OCI-LY3 (cell line): ENCODE results near the gene LINGO3.

Experiments
- H2AFZ ChIP-seq: fragments of 200-600, 300-600 bp; shearing (Covaris generic); 2 replicates; pipeline ENCODE4 v1.6.0; 2014; ENCODE audit warnings: antibody characterized with exemption, low read depth, low read length
- H3K27ac ChIP-seq: fragments of 200-600, 300-600 bp; sonication (generic); 2 replicates; pipeline ENCODE4 v1.5.1; 2014; ENCODE audit warnings: mild to moderate bottlenecking, low read length, moderate library complexity, mixed read lengths
- H3K27me3 ChIP-seq: fragments of 200-600, 300-600 bp; sonication (generic); 2 replicates; pipeline ENCODE4 v1.6.1; 2014; ENCODE audit warnings: low read depth, low read length, mixed read lengths
- H3K36me3 ChIP-seq: fragments of 200-600, 300-600 bp; sonication (generic); replicated peaks from 2 replicates; pipeline ENCODE3; 2014; ENCODE audit warnings: low read depth, low read length, mixed read lengths
- H3K4me1 ChIP-seq: fragments of 300-600, 200-600 bp; sonication (generic); 2 replicates; pipeline ENCODE4 v1.6.1; 2014; ENCODE audit warnings: low read length, mixed read lengths
- H3K4me2 ChIP-seq: fragments of 200-600, 300-600 bp; sonication (generic); 2 replicates; pipeline ENCODE4 v1.6.1; 2014; ENCODE audit warnings: low read length, mixed read lengths
- H3K4me3 ChIP-seq: fragments of 300-600, 200-600 bp; sonication (generic); 2 replicates; pipeline ENCODE4 v1.5.1; 2014; ENCODE audit warnings: antibody characterized with exemption, mild to moderate bottlenecking, low read length, moderate library complexity
- H3K79me2 ChIP-seq: fragments of 300-600, 200-600 bp; shearing (Covaris generic); 2 replicates; pipeline ENCODE4 v1.6.1; 2014; ENCODE audit warnings: mild to moderate bottlenecking, low read length, mixed read lengths
- H3K9ac ChIP-seq: fragments of 300-600, 200-600 bp; shearing (Covaris generic); 2 replicates; pipeline ENCODE4 v1.6.0; 2014; ENCODE audit warnings: mild to moderate bottlenecking, low read length, moderate library complexity
- H3K9me3 ChIP-seq: fragments of 200-600, 300-600 bp; shearing (Covaris generic); 2 replicates; pipeline ENCODE4 v1.6.1; 2014; ENCODE audit warnings: low read length, mixed read lengths; ENCODE audit not compliant: insufficient read depth
- H4K20me1 ChIP-seq: fragments of 200-600, 300-600 bp; sonication (generic); 2 replicates; pipeline ENCODE4 v1.6.1; 2016; ENCODE audit warnings: low read length, mixed read lengths; ENCODE audit not compliant: insufficient read depth
- EZH2phosphoT487 ChIP-seq: fragments of 200-600 bp; shearing (Covaris generic); IDR thresholded peaks from 2 replicates; pipeline ENCODE4 v1.6.1; 2018; ENCODE audit warnings: antibody characterized with exemption, mixed run types, low read depth
- TF ChIP-seq, protein P1 (sequence below): fragments of 200-600, 300-600 bp; sonication (generic); IDR thresholded peaks from 2 replicates; pipeline ENCODE4 v1.5.1; 2014; ENCODE audit warnings: antibody characterized with exemption, low read length, low read depth

LINGO3 gene

DNA sequence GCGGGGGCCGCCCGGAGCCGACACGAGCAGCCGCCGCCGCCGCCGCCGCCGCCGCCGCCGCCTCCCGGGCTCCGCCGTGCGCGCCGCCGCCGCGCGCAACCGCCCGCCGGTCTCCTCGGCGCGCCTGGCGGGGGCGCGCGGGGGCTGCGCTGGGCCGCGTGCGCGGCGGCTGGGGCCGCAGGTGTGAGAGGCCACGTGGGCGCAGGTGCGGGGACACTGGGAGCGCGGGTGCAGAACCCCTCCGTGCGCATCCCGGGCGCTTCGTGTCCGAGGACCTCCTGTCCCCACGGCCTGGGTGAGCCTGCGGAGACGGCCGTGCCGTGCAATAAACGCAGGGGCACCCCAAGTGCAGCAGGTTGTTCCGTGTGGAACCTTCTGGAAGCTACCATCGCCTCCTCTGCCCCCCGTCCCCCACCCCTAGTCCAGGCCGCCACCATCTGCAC, at the start of gene LINGO3:
Gene LINGO3 (minus strand): TSS at position 41 of the 443 bp plus-strand sequence. CDS start 16,378 bp downstream, outside the sequence.
- Histone ChIP-seq H3K4me1 (no peaks in the 10 kb centered on the region), H3K9ac (no peak within 1 kb of the TSS), H3K79me2 (no peaks in the 10 kb centered on the region), H3K4me2 (no peak within 1 kb of the TSS), H3K36me3 (no peaks in the 10 kb centered on the region), H2AFZ (no peak within 1 kb of the TSS), H3K27me3 (peaks cover 11% of the 10 kb centered on the region), H3K4me3 (no peak within 1 kb of the TSS), H4K20me1 (no peaks in the 10 kb centered on the region), H3K27ac (no peak within 1 kb of the TSS), H3K9me3 (no peaks in the 10 kb centered on the region)
- TF ChIP-seq EZH2phosphoT487, result no peak
- TF ChIP-seq, protein P1, sequence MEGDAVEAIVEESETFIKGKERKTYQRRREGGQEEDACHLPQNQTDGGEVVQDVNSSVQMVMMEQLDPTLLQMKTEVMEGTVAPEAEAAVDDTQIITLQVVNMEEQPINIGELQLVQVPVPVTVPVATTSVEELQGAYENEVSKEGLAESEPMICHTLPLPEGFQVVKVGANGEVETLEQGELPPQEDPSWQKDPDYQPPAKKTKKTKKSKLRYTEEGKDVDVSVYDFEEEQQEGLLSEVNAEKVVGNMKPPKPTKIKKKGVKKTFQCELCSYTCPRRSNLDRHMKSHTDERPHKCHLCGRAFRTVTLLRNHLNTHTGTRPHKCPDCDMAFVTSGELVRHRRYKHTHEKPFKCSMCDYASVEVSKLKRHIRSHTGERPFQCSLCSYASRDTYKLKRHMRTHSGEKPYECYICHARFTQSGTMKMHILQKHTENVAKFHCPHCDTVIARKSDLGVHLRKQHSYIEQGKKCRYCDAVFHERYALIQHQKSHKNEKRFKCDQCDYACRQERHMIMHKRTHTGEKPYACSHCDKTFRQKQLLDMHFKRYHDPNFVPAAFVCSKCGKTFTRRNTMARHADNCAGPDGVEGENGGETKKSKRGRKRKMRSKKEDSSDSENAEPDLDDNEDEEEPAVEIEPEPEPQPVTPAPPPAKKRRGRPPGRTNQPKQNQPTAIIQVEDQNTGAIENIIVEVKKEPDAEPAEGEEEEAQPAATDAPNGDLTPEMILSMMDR, result no peak

- Histone ChIP-seq H3K27ac (no peak overlapping the region), H3K79me2 (no peaks in the 10 kb centered on the region), H3K27me3 (no peaks in the 10 kb centered on the region), H3K4me2 (no peak overlapping the region), H3K9me3 (no peaks in the 10 kb centered on the region), H3K9ac (no peak overlapping the region), H3K4me3 (no peak overlapping the region), H4K20me1 (no peaks in the 10 kb centered on the region), H3K4me1 (no peaks in the 10 kb centered on the region), H2AFZ (no peak overlapping the region), H3K36me3 (peaks cover 8% of the 10 kb centered on the region)
- no peak for TF ChIP-seq EZH2phosphoT487
- TF ChIP-seq, protein P1, result no peak
Measured at GRCh38 chr19:2356036-2356646, 48.2 kb upstream of the LINGO3 start.

- Histone ChIP-seq H3K4me2 (no peak overlapping the region), H3K9ac (no peak overlapping the region), H3K36me3 (peaks cover 12% of the 10 kb centered on the region), H3K27ac (no peak overlapping the region), H4K20me1 (no peaks in the 10 kb centered on the region), H3K27me3 (no peaks in the 10 kb centered on the region), H3K4me3 (no peak overlapping the region), H3K4me1 (no peaks in the 10 kb centered on the region), H2AFZ (no peak overlapping the region), H3K9me3 (no peaks in the 10 kb centered on the region), H3K79me2 (no peaks in the 10 kb centered on the region)
- TF ChIP-seq, protein P1, result no peak
- TF ChIP-seq EZH2phosphoT487, result no peak
Measured at GRCh38 chr19:2355168-2356035, 47.4 kb upstream of the LINGO3 start.

GRCh38 chr19:2354670-2355069, 46.7 kb upstream of the LINGO3 start:
- TF ChIP-seq EZH2phosphoT487, result no peak
- TF ChIP-seq, protein P1, result no peak
- Histone ChIP-seq H3K9ac (no peak overlapping the region), H3K79me2 (no peaks in the 10 kb centered on the region), H3K27ac (no peak overlapping the region), H3K36me3 (peaks cover 12% of the 10 kb centered on the region), H3K27me3 (no peaks in the 10 kb centered on the region), H2AFZ (no peak overlapping the region), H4K20me1 (no peaks in the 10 kb centered on the region), H3K4me1 (no peaks in the 10 kb centered on the region), H3K4me3 (no peak overlapping the region), H3K4me2 (no peak overlapping the region), H3K9me3 (no peaks in the 10 kb centered on the region)
